Activated CD4-positive, alpha-beta T cell treated with anti-CD3 and anti-CD28 coated beads for 1 hour (primary cell): ENCODE data around the gene OCLN.
A peak's percentile ranks its signal among the peaks of the same experiment; 100 is the strongest.
"Not testable (repeated sequence)": the region's sequence is repeated elsewhere in the genome, so short reads cannot be mapped to it uniquely, and the experiment has no call there.

ENCODE experiments used
- DNase-seq: peaks from one replicate; pipeline ENCODE4 v3.0.0-alpha.2; 2020

OCLN gene

DNA sequence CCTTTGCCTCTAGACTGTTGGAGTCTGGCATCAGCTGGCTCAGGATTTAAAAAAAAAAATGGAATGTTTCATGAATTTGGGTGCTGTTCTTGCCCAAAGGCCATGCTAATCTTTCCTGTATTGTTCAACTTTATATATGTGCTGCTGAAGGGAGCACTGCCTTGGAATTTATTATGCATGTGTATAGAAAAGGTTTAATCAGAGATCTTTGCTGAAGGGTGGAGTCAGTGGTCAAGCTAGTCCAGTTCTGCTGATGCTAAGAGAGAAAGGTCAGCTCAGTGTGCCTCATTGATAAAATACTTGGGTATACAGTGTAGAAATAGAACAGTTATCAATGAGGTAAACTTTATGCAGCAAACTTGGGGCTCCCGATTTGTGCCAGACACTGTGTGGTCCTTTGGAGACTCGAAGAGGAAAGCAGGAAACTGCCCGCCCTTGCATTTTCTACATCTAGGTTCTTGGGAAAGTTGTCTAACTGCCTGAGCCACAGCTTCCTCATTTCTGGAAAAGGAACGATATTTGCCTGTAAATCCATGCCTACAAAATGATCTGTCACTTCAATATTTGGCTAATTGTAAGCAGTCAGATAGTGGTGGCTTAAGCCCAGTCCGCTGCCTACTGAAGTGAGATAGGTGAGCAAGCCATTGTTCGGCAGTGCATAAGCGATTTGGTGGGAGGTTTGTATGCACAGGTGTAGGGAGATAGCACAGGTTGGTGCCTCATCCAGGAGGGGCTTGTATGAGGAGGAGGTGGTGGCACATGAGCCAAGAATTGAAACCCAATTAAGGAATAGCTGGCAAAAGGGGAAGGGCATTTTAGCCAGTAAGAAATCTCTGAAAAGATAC is 38.2 kb downstream of the OCLN start:
- DNase-seq = no peak

DNA sequence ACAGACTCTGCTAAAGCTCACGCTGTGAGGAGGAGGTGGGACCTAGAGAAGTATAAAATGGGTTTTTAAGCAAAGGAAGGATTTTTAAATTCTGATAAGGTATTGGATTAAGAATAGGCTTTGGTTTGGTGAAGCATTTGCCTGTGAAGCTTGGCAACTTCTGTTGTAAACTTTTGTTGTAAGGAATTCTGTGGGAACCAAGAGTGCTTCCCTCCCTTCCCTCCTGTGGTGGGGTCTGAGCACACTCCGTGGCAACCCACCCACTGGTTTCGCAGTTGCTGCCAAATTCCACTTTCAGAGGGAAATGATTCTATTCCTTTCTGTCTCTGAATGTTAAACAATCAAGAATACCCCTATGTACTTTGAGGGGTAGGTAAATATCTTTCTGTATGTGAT is 38.8 kb downstream of the OCLN start:
- no peak for DNase-seq

DNA sequence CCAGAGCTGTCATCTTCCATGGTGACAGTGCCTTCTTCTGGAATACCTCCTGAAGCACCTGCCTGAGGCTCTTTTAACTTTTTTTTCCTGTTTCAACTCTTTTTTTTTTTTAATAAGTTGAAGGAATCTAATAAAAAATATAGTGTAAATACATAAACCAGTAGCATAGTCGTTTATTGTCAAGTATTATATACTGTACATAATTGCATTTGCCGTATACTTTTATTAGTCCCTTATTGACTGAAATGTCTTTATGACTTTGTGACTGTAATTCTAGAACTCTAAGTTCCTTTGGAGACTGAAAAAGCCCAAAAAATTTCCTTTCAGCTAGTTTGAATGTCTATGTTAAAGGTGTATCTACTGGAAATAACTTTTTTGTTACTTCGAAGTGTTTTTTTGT is 45.3 kb downstream of the OCLN start:
- DNase-seq = not testable (repeated sequence)

DNA sequence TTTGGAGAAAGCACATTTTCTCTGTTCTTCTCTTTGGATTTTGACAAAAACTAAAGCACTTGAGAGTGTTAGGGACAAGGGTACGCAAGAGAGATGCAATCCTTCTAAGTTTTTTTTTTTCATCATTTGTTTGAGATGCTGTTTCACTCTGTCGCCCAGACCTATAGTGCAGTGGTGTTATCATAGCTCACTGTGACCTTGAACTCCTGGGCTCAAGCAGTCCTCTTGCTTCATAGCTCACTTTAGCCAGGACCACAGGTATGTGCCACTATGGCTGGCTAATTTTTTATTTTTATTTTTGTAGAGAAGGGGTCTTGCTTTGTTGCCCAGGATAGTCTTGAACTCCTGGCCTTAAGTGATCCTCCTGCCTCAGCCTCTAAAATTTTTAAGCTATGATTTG is 46.1 kb downstream of the OCLN start:
- not testable (repeated sequence) for DNase-seq

DNA sequence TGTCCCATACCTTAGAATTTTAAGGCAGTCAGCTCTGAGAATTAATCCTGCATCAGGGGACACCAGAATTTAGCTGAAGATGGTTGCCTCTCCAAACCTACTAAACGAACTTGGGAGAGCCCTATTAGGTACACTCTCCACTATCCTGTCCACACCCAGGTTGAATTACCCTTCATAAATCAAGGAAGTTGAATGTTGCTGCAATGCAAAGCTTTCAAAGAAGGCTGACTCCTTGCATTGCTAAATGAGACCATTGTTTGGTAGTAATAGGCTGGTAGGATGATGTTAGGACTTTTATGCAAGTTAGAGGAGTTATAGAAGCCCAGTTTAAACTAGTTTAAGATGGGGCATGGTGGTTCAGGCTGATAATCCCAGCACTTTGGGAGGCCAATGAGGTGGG is 48.8 kb downstream of the OCLN start:
- DNase-seq = not testable (repeated sequence)

DNA sequence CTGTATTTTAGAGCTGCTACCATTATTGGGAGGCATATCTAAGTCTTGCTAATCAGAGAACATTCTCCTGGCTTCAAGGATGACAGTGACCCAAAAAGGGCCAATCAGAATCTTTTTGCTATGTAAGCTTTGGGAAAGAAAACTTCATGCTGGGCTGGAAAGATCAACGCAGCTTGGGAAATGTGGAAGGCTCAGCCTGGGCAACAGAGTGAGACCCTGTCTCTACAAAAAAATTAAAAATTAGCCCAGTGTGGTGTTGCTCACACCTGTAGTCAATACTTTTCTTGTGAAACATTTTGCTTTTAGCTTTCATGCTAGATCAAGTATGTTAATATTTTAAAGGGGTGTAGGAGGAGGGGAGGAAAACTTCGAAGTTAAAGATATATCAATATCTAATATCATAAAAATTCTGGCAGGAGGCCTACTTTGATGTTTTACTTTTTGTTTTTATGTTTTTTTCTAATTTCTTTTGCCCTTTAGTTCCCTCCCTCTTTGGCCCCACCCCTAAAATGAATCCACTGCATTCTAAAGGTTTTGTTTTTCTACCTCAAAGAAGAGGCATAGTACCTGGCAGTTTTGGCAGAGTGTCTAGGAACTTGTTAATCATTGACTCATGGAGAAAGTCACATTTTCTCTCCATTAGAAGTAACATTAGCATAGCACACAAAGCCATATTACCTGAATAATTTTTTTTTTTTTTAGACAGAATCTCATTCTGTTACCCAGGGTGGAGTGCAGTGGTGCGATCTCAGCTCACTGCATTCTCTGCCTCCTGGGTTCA is 50.4 kb downstream of the OCLN start:
- not testable (repeated sequence) for DNase-seq

DNA sequence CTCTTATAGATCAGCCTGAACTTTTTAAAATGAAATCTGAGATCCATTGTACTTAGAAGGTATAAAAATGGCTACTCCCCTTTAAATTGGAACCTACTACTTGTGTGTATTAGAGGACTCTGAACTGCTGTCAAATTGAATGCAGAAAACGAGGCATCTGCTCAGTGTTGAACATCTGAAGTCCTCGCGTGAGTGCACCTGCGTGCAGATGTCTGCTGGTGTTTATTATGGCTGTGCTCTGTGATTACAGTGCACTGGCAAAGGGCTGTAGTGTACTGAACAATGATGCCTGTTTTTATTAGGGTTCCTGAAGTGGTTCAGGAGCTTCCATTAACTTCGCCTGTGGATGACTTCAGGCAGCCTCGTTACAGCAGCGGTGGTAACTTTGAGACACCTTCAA is 52.0 kb downstream of the OCLN start:
- not testable (repeated sequence) for DNase-seq

DNA sequence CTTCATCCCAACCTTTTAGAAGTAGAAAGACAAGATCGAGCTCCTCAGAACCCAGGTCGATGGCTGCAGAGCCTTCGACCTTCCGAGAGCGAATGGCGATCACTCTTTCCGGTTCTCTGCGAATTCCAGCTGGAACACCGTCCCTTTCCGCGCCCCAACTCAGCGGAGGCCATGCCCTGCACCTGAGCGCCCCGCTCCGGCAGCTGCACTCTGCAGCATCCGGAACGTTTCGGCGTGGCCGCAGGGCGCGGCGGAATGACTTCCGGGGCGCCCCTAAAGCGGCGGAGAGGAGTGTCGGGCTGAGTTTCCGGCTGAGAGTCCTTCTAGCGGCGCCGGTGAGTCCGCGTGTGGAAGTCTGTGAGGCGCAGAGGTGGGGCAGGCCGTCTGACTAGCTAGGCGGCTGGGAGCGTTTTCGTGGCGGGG is 67.3 kb downstream of the OCLN start, which contains the start of gene GTF2H2C:
GTF2H2C (plus strand) TSS at position 284 of the 423 bp plus-strand sequence. CDS start 4,942 bp downstream, outside the sequence.
- peak; percentile 65 for DNase-seq

DNA sequence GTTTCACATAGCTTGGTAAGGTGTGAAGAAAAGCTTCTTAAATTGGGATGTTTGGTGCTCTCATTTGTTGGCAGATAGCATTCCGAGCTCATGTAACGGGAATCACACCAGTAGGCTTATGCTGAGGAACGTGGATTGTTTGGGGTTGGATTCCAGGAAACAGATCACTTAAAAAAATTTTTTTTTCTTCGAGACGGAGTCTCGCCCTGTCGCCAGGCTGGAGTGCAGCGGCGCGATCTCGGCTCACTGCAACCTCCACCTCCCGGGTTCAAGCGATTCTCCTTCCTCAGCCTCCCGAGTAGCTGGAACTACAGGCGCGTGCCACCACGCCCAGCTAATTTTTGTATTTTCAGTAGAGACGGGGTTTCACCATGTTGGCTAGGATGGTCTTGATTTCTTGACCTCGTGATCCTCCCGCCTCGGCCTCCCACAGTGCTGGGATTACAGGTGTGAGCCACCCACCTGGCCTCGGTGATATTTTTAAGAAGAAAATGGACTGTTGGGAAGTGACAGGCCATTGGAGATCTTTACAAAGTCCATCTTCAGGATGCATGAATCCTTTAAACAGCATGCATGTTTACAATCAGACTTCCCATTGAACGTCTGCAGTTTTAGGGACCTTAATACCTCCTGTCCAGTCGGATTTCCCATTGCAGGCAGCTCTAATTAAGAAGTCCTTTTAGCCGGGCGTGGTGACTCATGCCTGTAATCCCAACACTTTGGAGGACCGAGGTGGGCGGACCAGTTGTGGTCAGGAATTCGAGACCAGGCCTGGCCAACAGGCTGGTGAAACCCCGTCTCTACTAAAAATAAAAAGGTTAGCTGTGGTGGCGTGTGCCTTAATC is 68.2 kb downstream of the OCLN start:
- not testable (repeated sequence) for DNase-seq

DNA sequence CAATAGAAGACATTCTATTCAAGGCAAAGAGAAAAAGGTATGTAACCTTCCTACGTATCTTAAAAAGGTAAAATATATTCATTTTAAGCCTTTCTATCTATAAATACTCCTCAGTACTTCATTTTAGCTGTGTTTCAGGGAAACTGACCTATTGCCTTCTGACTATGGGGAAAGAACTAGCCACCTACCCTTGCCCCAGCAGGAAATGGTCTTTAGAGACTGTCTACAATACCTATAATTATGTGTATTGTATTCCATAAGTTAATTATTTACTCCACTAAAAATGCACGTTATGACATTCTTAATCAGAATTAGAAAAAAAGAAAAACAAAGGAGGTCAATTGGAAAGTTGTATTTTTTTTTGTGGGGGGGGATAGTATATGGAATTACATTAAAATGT is 73.6 kb downstream of the OCLN start:
- not testable (repeated sequence) for DNase-seq

DNA sequence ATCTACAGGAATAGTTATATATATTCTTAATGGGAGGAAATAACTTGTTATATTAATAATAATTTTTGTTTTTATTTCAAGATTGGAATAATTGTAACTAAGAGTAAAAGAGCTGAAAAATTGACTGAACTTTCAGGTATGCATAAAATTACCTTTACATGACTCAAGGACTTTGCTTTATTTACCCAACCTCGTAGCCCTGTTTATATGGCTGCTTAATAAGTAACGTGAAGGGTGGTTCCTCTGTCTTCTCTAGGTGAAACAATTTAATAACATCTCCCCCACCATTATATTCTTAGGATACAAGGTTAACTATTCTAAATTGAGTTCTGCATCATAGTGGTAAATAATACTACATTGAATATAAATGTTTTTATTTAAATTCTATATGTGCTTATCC is 75.5 kb downstream of the OCLN start:
- DNase-seq = not testable (repeated sequence)

DNA sequence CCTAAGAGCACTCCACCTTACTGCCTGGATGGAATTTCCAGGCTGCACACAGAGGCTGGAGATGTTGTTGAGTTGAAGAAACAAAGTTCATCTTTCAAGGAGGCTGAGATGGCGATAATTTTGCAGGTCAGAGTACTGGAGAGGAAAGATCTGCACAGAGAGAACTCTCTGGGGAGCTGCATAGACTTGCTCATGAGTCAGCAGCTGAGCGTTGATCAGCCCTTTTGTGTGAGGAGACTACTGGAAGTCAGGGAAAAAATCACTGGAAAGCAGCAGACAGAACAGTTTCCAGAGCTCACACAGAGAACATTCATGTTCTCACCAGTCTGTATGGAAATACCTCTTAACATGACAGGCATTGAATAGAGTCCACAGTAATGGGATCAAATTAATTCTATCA is 90.8 kb downstream of the OCLN start:
- not testable (repeated sequence) for DNase-seq

DNA sequence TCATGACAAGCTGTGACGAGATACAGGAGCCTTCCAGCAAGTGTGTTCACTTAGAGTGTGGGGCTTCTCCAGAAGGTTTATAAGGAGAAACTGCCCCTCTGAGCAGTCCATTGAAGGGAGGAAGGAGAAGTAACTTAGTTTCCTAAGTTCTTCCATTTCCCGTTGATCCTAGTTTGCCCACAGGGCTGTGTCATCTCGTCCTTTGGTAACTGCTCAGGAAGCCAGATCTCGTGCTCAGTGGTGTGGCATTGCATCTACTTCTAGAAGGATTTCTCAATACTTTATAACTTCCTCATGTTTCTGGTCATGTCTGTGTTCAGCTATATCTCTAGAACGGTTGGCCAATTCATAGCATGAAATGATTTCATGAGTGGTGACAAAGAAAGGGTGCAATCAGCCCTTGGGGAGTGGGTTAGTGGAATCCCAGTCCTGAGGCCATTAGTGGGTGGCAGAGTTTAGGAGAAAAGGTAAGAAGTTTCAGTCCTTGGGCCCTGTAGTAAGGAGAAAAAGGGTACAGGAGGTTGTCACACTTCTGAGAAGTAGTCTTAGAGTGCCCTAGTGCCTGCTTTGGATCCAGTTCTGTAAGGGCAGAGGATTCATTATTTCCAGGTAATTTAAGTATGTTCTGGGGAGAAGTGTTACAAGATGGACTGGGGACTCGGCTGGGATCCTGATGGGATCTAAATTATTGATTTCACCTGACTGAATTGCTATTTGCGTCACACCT is 103.7 kb downstream of the OCLN start:
- DNase-seq = not testable (repeated sequence)

DNA sequence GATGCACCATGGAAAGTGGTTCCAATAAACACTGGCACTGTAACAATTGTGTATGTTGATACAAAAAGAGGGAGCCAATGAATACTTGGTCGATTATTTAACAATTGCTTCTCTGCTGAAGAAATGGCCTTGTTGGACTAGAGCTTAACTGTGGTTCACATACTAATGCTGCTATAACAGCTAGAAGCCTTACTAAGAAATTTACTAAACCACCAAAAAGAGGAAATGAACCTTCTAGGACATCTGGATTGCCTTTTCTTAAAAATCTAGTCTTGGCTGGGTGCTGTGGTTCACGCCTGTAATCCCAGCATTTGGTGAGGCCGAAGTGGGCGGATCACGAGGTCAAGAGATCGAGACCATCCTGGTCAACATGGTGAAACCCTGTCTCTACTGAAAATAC is 109.4 kb downstream of the OCLN start:
- DNase-seq = not testable (repeated sequence)

DNA sequence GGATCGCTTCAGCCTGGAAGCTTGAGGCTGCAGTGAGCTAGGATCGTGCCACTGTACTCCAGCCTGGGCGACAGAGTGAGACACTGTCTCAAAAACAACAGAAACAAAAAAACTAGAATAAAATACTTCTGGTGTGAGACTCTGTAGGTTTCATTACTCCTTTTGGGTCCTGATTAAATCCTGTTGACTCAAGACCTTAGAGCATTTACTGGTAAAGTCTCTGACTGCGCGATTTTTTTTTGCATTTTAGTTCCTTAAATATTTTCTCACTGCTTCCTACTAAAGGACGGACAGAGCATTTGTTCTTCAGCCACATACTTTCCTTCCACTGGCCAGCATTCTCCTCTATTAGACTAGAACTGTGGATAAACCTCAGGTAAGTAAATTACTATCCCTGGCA is 114.2 kb downstream of the OCLN start:
- not testable (repeated sequence) for DNase-seq
